HEK293 (cell line): ENCODE results near the gene GPR21.

Source experiments
- CTCF ChIA-PET: fragments of 350-600 bp; formaldehyde crosslinking; extraction: SDS; loops from one replicate; lab custom pipeline; 2021; ENCODE audit warnings: antibody characterized with exemption; lab: Yijun Ruan, JAX
- POLR2A ChIA-PET: fragments of 300-600 bp; formaldehyde crosslinking; extraction: SDS; loops from one replicate; lab custom pipeline; 2020; ENCODE audit warnings: antibody characterized with exemption, inconsistent platforms; lab: Yijun Ruan, JAX
- H3K27ac ChIP-seq: fragments of 200-500 bp; sonication (Bioruptor generic); 2 replicates; pipeline ENCODE4 v1.5.1; 2014; ENCODE audit warnings: low read depth, low read length, control low read depth, inconsistent platforms; ENCODE audit errors: extremely low read depth
- H3K36me3 ChIP-seq, 2 experiments: fragments of 200-500 bp in 1 of 2; sonication (Bioruptor generic) in 1 of 2; 1 replicate in 1 of 2; 2 replicates in 1 of 2; pipeline ENCODE4 v1.5.1; 2014 to 2017; ENCODE audit warnings: inconsistent platforms in 2 of 2, low read length in 2 of 2; ENCODE audit not compliant: control insufficient read depth in 2 of 2, insufficient read depth in 1 of 2
- H3K4me1 ChIP-seq: fragments of 200-500 bp; sonication (Bioruptor generic); 2 replicates; pipeline ENCODE4 v1.5.1; 2014; ENCODE audit warnings: mild to moderate bottlenecking, low read length, inconsistent platforms; ENCODE audit not compliant: control insufficient read depth, insufficient read depth
- H3K4me3 ChIP-seq: 2 replicates; pipeline ENCODE4 v1.5.1; 2011; ENCODE audit warnings: low read depth, mild to moderate bottlenecking, control low read depth, low read length, moderate library complexity
- H3K9me3 ChIP-seq: fragments of 200-500 bp; sonication (Bioruptor generic); 2 replicates; pipeline ENCODE4 v1.5.1; 2014; ENCODE audit warnings: low read depth, low read length, inconsistent platforms; ENCODE audit not compliant: control insufficient read depth, insufficient read depth
- EGR2 ChIP-seq: fragments of 450-650 bp; formaldehyde crosslinking; IDR thresholded peaks from 2 replicates; pipeline ENCODE4 v1.5.1; 2016; ENCODE audit warnings: low read depth, missing biosample characterization, missing genetic modification characterization
- KLF8 ChIP-seq: fragments of 450-650 bp; formaldehyde crosslinking; IDR thresholded peaks from 2 replicates; pipeline ENCODE4 v1.5.1; 2016; ENCODE audit warnings: missing biosample characterization, missing genetic modification characterization
- SALL2 ChIP-seq: fragments of 450-650 bp; formaldehyde crosslinking; IDR thresholded peaks from 2 replicates; pipeline ENCODE4 v1.5.0; 2017; ENCODE audit warnings: missing biosample characterization, mild to moderate bottlenecking, missing genetic modification characterization, borderline replicate concordance
- SCRT1 ChIP-seq: fragments of 450-650 bp; formaldehyde crosslinking; IDR thresholded peaks from 2 replicates; pipeline ENCODE4 v1.5.1; 2016; ENCODE audit warnings: missing biosample characterization, missing genetic modification characterization, borderline replicate concordance
- SCRT2 ChIP-seq: fragments of 450-650 bp; formaldehyde crosslinking; IDR thresholded peaks from 2 replicates; pipeline ENCODE4 v1.5.1; 2016; ENCODE audit warnings: missing biosample characterization, missing genetic modification characterization
- WT1 ChIP-seq: fragments of 450-650 bp; formaldehyde crosslinking; IDR thresholded peaks from 2 replicates; pipeline ENCODE4 v1.5.1; 2016; ENCODE audit warnings: missing biosample characterization, missing genetic modification characterization
- ZBTB7A ChIP-seq: fragments of 450-650 bp; formaldehyde crosslinking; IDR thresholded peaks from 2 replicates; pipeline ENCODE4 v1.5.1; 2016; ENCODE audit warnings: low read depth, missing biosample characterization, missing genetic modification characterization
- ZFP41 ChIP-seq: fragments of 450-650 bp; formaldehyde crosslinking; IDR thresholded peaks from 2 replicates; pipeline ENCODE4 v1.5.1; 2016; ENCODE audit warnings: missing biosample characterization, missing genetic modification characterization, borderline replicate concordance
- ZNF132 ChIP-seq: fragments of 450-650 bp; formaldehyde crosslinking; IDR thresholded peaks from 2 replicates; pipeline ENCODE4 v1.5.1; 2017; ENCODE audit warnings: missing biosample characterization, missing genetic modification characterization, borderline replicate concordance
- ZNF138 ChIP-seq: fragments of 450-650 bp; formaldehyde crosslinking; IDR thresholded peaks from 2 replicates; pipeline ENCODE4 v1.5.1; 2016; ENCODE audit warnings: missing biosample characterization, missing genetic modification characterization, borderline replicate concordance
- ZNF214 ChIP-seq: fragments of 450-650 bp; formaldehyde crosslinking; IDR thresholded peaks from 2 replicates; pipeline ENCODE4 v1.5.1; 2017; ENCODE audit warnings: missing biosample characterization, mild to moderate bottlenecking, missing genetic modification characterization, borderline replicate concordance
- ZNF221 ChIP-seq: fragments of 450-650 bp; formaldehyde crosslinking; IDR thresholded peaks from 2 replicates; pipeline ENCODE4 v1.5.1; 2017; ENCODE audit warnings: missing biosample characterization, missing genetic modification characterization, borderline replicate concordance
- ZNF501 ChIP-seq: fragments of 450-650 bp; formaldehyde crosslinking; IDR thresholded peaks from 2 replicates; pipeline ENCODE4 v1.5.1; 2016; ENCODE audit warnings: missing biosample characterization, missing genetic modification characterization
- ZNF555 ChIP-seq: fragments of 450-650 bp; formaldehyde crosslinking; conservative IDR thresholded peaks from 2 replicates; pipeline ENCODE4 v1.5.1; 2017; ENCODE audit warnings: missing biosample characterization, mild to moderate bottlenecking, missing genetic modification characterization, inconsistent platforms
- ZNF558 ChIP-seq: fragments of 450-650 bp; formaldehyde crosslinking; IDR thresholded peaks from 2 replicates; pipeline ENCODE4 v1.5.1; 2016; ENCODE audit warnings: missing biosample characterization, missing genetic modification characterization
- ZNF596 ChIP-seq: fragments of 450-650 bp; IDR thresholded peaks from 2 replicates; pipeline ENCODE4 v1.5.0; 2018; ENCODE audit warnings: missing biosample characterization, mild to moderate bottlenecking, missing genetic modification characterization, moderate library complexity
- ZNF664 ChIP-seq: fragments of 450-650 bp; formaldehyde crosslinking; IDR thresholded peaks from 2 replicates; pipeline ENCODE4 v1.5.1; 2016; ENCODE audit warnings: missing biosample characterization, missing genetic modification characterization
- ZNF76 ChIP-seq: fragments of 450-650 bp; formaldehyde crosslinking; IDR thresholded peaks from 2 replicates; pipeline ENCODE4; 2016; ENCODE audit warnings: low read depth, missing biosample characterization, missing genetic modification characterization, borderline replicate concordance
- ZXDB ChIP-seq: fragments of 450-650 bp; formaldehyde crosslinking; IDR thresholded peaks from 2 replicates; pipeline ENCODE4 v1.5.1; 2016; ENCODE audit warnings: missing biosample characterization, missing genetic modification characterization
- TF ChIP-seq, protein P1 (sequence below): fragments of 450-650 bp; formaldehyde crosslinking; IDR thresholded peaks from 2 replicates; pipeline ENCODE4 v1.5.1; 2017; ENCODE audit warnings: missing biosample characterization, missing genetic modification characterization
- TF ChIP-seq, protein P2 (sequence below): fragments of 450-650 bp; formaldehyde crosslinking; optimal IDR thresholded peaks from 2 replicates; pipeline ENCODE3; 2016; ENCODE audit warnings: missing biosample characterization, mild to moderate bottlenecking, missing genetic modification characterization
- TF ChIP-seq, protein P3 (sequence below): fragments of 450-650 bp; formaldehyde crosslinking; IDR thresholded peaks from 2 replicates; pipeline ENCODE4 v1.5.1; 2017; ENCODE audit warnings: missing biosample characterization, missing genetic modification characterization

Gene GPR21

DNA sequence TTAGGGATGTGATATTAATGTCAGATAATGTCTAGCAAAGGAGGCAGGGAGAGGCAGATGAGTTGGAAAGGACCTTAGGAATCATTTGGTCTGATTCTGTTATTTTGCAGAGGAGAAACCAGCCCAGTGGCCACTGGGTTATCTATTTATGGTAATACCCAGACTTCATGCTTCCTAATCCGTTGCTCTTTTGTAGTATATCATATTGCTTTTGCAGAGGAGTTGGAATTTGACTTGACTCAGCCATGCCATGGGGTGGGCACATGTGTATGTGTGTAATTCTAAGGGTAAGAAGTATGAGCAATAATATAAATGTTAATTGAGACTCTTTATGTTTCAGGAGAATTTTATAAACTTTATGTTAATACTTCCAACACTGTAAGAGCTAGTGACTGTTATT is 7.3 kb downstream of the GPR21 start (continued):
- TF ChIP-seq ZNF214 (tag by site-specific recombination) (no peak), ZFP41 (tag by site-specific recombination) (no peak), ZXDB (tag by site-specific recombination) (no peak)
- TF ChIP-seq, protein P1, sequence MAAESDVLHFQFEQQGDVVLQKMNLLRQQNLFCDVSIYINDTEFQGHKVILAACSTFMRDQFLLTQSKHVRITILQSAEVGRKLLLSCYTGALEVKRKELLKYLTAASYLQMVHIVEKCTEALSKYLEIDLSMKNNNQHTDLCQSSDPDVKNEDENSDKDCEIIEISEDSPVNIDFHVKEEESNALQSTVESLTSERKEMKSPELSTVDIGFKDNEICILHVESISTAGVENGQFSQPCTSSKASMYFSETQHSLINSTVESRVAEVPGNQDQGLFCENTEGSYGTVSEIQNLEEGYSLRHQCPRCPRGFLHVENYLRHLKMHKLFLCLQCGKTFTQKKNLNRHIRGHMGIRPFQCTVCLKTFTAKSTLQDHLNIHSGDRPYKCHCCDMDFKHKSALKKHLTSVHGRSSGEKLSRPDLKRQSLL (tag by site-specific recombination) = no peak
- TF ChIP-seq, protein P2, sequence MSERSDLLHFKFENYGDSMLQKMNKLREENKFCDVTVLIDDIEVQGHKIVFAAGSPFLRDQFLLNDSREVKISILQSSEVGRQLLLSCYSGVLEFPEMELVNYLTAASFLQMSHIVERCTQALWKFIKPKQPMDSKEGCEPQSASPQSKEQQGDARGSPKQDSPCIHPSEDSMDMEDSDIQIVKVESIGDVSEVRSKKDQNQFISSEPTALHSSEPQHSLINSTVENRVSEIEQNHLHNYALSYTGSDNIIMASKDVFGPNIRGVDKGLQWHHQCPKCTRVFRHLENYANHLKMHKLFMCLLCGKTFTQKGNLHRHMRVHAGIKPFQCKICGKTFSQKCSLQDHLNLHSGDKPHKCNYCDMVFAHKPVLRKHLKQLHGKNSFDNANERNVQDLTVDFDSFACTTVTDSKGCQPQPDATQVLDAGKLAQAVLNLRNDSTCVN (tag by site-specific recombination) = no peak

DNA sequence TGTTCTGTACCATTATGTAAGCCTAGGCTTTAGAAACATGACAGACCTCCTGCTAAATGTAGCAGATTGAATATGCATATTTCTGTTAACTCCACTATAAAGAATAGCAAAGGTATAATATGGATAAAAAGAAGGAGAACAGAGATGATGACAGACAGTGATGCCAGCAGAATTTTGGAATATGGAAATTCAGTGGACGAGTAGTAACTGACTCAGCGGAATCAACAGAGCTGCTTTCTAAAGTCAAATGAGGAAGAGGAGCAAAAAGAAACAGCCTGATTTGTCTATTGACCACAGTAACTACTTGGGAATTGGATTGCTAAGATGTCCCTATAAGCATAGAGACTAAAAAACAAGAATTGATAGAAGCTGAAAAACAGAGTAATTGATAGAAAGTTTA is 8.0 kb downstream of the GPR21 start:
- POLR2A ChIA-PET = no interaction called here
- no peaks in the 10 kb centered on the region for H3K9me3 ChIP-seq
- no peak overlapping the region for H3K27ac ChIP-seq
- no peak for TF ChIP-seq ZNF501
- no peak for TF ChIP-seq WT1 (tag by site-specific recombination)
- TF ChIP-seq ZNF555 (tag by site-specific recombination) = no peak
- TF ChIP-seq SCRT1 = no peak
- TF ChIP-seq KLF8 = no peak
- no peak for TF ChIP-seq SCRT2 (tag by site-specific recombination)
- TF ChIP-seq ZNF558 (tag by site-specific recombination) = no peak
- no peak for TF ChIP-seq EGR2
- no peak for TF ChIP-seq ZNF596
- TF ChIP-seq ZBTB7A (tag by site-specific recombination) = no peak
- no peak for TF ChIP-seq ZNF221 (tag by site-specific recombination)
- TF ChIP-seq ZNF138 (tag by site-specific recombination) = no peak
- no peak for TF ChIP-seq ZNF76
- TF ChIP-seq ZNF664 (tag by site-specific recombination) = no peak
- TF ChIP-seq ZFP41 (tag by site-specific recombination) = no peak
- no peak for TF ChIP-seq SALL2
- TF ChIP-seq, protein P3, sequence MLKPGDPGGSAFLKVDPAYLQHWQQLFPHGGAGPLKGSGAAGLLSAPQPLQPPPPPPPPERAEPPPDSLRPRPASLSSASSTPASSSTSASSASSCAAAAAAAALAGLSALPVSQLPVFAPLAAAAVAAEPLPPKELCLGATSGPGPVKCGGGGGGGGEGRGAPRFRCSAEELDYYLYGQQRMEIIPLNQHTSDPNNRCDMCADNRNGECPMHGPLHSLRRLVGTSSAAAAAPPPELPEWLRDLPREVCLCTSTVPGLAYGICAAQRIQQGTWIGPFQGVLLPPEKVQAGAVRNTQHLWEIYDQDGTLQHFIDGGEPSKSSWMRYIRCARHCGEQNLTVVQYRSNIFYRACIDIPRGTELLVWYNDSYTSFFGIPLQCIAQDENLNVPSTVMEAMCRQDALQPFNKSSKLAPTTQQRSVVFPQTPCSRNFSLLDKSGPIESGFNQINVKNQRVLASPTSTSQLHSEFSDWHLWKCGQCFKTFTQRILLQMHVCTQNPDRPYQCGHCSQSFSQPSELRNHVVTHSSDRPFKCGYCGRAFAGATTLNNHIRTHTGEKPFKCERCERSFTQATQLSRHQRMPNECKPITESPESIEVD = no peak
- no peak for TF ChIP-seq ZNF132 (tag by site-specific recombination)
- CTCF ChIA-PET = interaction anchor here (1.5 kb wide), 1 partner anchor 11 kb away, joined by 4 read pairs; no protein-coding TSS in a partner anchor
- H3K4me3 ChIP-seq = no peak overlapping the region
- peaks cover 0 to 35% of the 10 kb centered on the region in 2 experiments; a peak in 1 of 3 replicates for H3K36me3 ChIP-seq
- no peaks in the 10 kb centered on the region for H3K4me1 ChIP-seq
